IMR-90 (cell line): ENCODE measurements around the gene HOATZ. TPM values are rescaled to one million over a fixed set of nuclear protein-coding genes. Genes with fewer than 3 reads are reported as not detected.

Experiments used
- ATAC-seq: fragments of 200-7000 bp; cut with Tn5 transposase; 2 replicates; pipeline ENCODE4 v1.9.1; 2020; ENCODE audit warnings: low read depth, mild to moderate bottlenecking, moderate library complexity
- BruUV-seq: library from RNA; stranded (reverse); fragments of 400-500 nt; replicated peaks from 2 replicates; lab custom pipeline; 2021; lab: Mats Ljungman, UMichigan
- CTCF ChIA-PET: fragments of 300-600 bp; formaldehyde crosslinking; extraction: SDS; loops from one replicate; lab custom pipeline; 2021; ENCODE audit warnings: antibody characterized with exemption; lab: Yijun Ruan, JAX
- POLR2A ChIA-PET: fragments of 300-600 bp; sonication (Branson Sonifier 250); formaldehyde crosslinking; loops from one replicate; lab custom pipeline; 2022; ENCODE audit warnings: antibody characterized with exemption; ENCODE audit not compliant: unreplicated experiment; lab: Charles Lee
- DNase-seq: peaks from one replicate; pipeline ENCODE4 v3.0.0; 2013
- H2AFZ ChIP-seq: replicated peaks from 2 replicates; pipeline ENCODE3; 2013; ENCODE audit warnings: low read length, mild to moderate bottlenecking; ENCODE audit not compliant: poor library complexity
- H2AK5ac ChIP-seq: 2 replicates; pipeline ENCODE4 v1.6.1; 2013; ENCODE audit warnings: low read depth, low read length, inconsistent platforms
- H2AK9ac ChIP-seq: replicated peaks from 2 replicates; pipeline ENCODE3; 2013; ENCODE audit warnings: mild to moderate bottlenecking, low read depth, low read length, moderate library complexity; ENCODE audit not compliant: poor library complexity
- H2BK120ac ChIP-seq: 2 replicates; pipeline ENCODE4 v1.6.1; 2013; ENCODE audit warnings: low read depth, low read length, inconsistent platforms
- H2BK15ac ChIP-seq: 3 replicates; pipeline ENCODE4 v1.6.1; 2013; ENCODE audit warnings: low read depth, low read length, inconsistent platforms
- H2BK20ac ChIP-seq: 2 replicates; pipeline ENCODE4 v1.6.1; 2013; ENCODE audit warnings: low read depth, mild to moderate bottlenecking, inconsistent platforms, low read length, moderate library complexity
- H2BK5ac ChIP-seq: 2 replicates; pipeline ENCODE4 v1.6.1; 2013; ENCODE audit warnings: mild to moderate bottlenecking, low read depth, low read length, inconsistent platforms; ENCODE audit not compliant: poor library complexity, severe bottlenecking
- H3K14ac ChIP-seq: replicated peaks from 2 replicates; pipeline ENCODE4 v1.6.1; 2013; ENCODE audit warnings: low read depth, low read length, inconsistent platforms
- H3K18ac ChIP-seq: 2 replicates; pipeline ENCODE4 v1.6.1; 2013; ENCODE audit warnings: low read depth, low read length, control low read depth
- H3K23ac ChIP-seq: 2 replicates; pipeline ENCODE4 v1.6.1; 2013; ENCODE audit warnings: low read depth, low read length, inconsistent platforms
- H3K27ac ChIP-seq: 2 replicates; pipeline ENCODE4 v1.5.1; 2013; ENCODE audit warnings: mild to moderate bottlenecking, control low read depth, low read length; ENCODE audit not compliant: insufficient read depth
- H3K27me3 ChIP-seq: 2 replicates; pipeline ENCODE4 v1.6.1; 2013; ENCODE audit warnings: low read length; ENCODE audit not compliant: control insufficient read depth, insufficient read depth
- H3K36me3 ChIP-seq: 2 replicates; pipeline ENCODE4 v1.6.1; 2013; ENCODE audit warnings: low read length, mixed read lengths; ENCODE audit not compliant: control insufficient read depth, insufficient read depth
- H3K4ac ChIP-seq: 2 replicates; pipeline ENCODE4 v1.6.1; 2013; ENCODE audit warnings: low read depth, low read length, inconsistent platforms
- H3K4me1 ChIP-seq: 2 replicates; pipeline ENCODE4 v1.6.1; 2013; ENCODE audit warnings: low read length, mixed read lengths; ENCODE audit not compliant: control insufficient read depth, insufficient read depth
- H3K4me2 ChIP-seq: 2 replicates; pipeline ENCODE4 v1.6.1; 2013; ENCODE audit warnings: low read depth, mild to moderate bottlenecking, control low read depth, low read length, moderate library complexity
- H3K4me3 ChIP-seq: 2 replicates; pipeline ENCODE4 v1.5.1; 2013; ENCODE audit warnings: low read depth, mild to moderate bottlenecking, control low read depth, low read length, moderate library complexity; ENCODE audit not compliant: insufficient read depth
- H3K56ac ChIP-seq: 2 replicates; pipeline ENCODE4 v1.6.1; 2013; ENCODE audit warnings: low read length, inconsistent platforms; ENCODE audit not compliant: insufficient read depth; ENCODE audit errors: extremely low read depth
- H3K79me1 ChIP-seq, 2 experiments: 2 replicates each; pipeline ENCODE4 v1.6.1; 2013; ENCODE audit warnings: low read length in 2 of 2, inconsistent platforms in 1 of 2, low read depth in 1 of 2
- H3K9ac ChIP-seq: 2 replicates; pipeline ENCODE4 v1.6.1; 2013; ENCODE audit warnings: low read depth, low read length, control low read depth
- H3K9me1 ChIP-seq: 2 replicates; pipeline ENCODE4 v1.6.1; 2013; ENCODE audit warnings: low read length, inconsistent platforms; ENCODE audit not compliant: insufficient read depth
- H3K9me3 ChIP-seq: 2 replicates; pipeline ENCODE4 v1.6.1; 2013; ENCODE audit warnings: low read length; ENCODE audit not compliant: control insufficient read depth, insufficient read depth
- H4K20me1 ChIP-seq: 2 replicates; pipeline ENCODE4 v1.6.1; 2013; ENCODE audit warnings: low read length, inconsistent platforms; ENCODE audit not compliant: insufficient read depth
- H4K5ac ChIP-seq: 2 replicates; pipeline ENCODE4 v1.6.1; 2013; ENCODE audit warnings: mild to moderate bottlenecking, low read depth, low read length, control low read depth
- H4K8ac ChIP-seq, 2 experiments: 2 replicates each; pipeline ENCODE4 v1.6.1; 2013; ENCODE audit warnings: low read depth in 2 of 2, low read length in 2 of 2, control low read depth in 1 of 2, inconsistent platforms in 1 of 2
- H4K91ac ChIP-seq: 2 replicates; pipeline ENCODE4 v1.6.1; 2013; ENCODE audit warnings: low read depth, low read length, inconsistent platforms; ENCODE audit not compliant: insufficient read depth
- BHLHE40 ChIP-seq: fragments of 150-350 bp; IDR thresholded peaks from 2 replicates; pipeline ENCODE4 v1.6.1; 2016; ENCODE audit warnings: mild to moderate bottlenecking, low read depth, low read length
- CEBPB ChIP-seq: IDR thresholded peaks from 2 replicates; pipeline ENCODE4 v1.6.1; 2012; ENCODE audit warnings: low read depth, low read length, improper control_type of control experiment
- POLR2A ChIP-seq: IDR thresholded peaks from 2 replicates; pipeline ENCODE4 v1.6.1; 2012; ENCODE audit warnings: mild to moderate bottlenecking, low read depth, low read length
- RAD21 ChIP-seq: IDR thresholded peaks from 2 replicates; pipeline ENCODE4 v1.6.1; 2012; ENCODE audit warnings: low read length, improper control_type of control experiment
- RFX5 ChIP-seq: IDR thresholded peaks from 2 replicates; pipeline ENCODE4 v1.8.0; 2012; ENCODE audit warnings: low read depth, mild to moderate bottlenecking, low read length, moderate library complexity
- SMC3 ChIP-seq: fragments of 150-350 bp; IDR thresholded peaks from 2 replicates; pipeline ENCODE4 v1.6.1; 2016; ENCODE audit warnings: low read depth, mild to moderate bottlenecking, antibody characterized with exemption, low read length, moderate library complexity
- USF2 ChIP-seq: fragments of 150-350 bp; IDR thresholded peaks from 2 replicates; pipeline ENCODE4 v1.6.1; 2017; ENCODE audit warnings: mild to moderate bottlenecking, antibody characterized with exemption, low read length, low read depth
- WGBS, 2 experiments: methylation state at CpG; one replicate each; pipeline versions ENCODE4 v1.1.5 to v1.1.7; 2013; ENCODE audit warnings: missing lambda C conversion rate in 2 of 2; ENCODE audit not compliant: insufficient read length in 1 of 2; ENCODE audit errors: extremely low coverage in 2 of 2; 5-methylcytosine and 5-hydroxymethylcytosine counted together
- dilution Hi-C: fragments of 300-500 bp; cut with HindIII; formaldehyde crosslinking; loops from one replicate; pipeline ENCODE4 v1.14.3; 2018; ENCODE audit warnings: low sequenced_read_pairs; ENCODE audit not compliant: unreplicated experiment
- in situ Hi-C: fragments of 300-500 bp; cut with MboI; formaldehyde crosslinking; loops from 3 replicates; pipeline ENCODE4 v1.14.3; 2019; ENCODE audit warnings: low sequenced_read_pairs, inconsistent platforms, mixed read lengths
- intact Hi-C: fragments of 100-400 bp; cut with micrococcal nuclease; formaldehyde crosslinking; loops from 2 replicates; pipeline ENCODE4 v1.10.0; 2022
- polyA plus RNA-seq, 3 experiments: library from polyadenylated mRNA; depleted of rRNA; stranded (reverse); fragments of >200 nt; gene quantifications; 2 replicates each; pipeline ENCODE4 v1.2.3, GENCODE V29; 2012; ENCODE audit warnings: low replicate concordance in 1 of 3
- total RNA-seq: library from RNA; depleted of rRNA; stranded (reverse); fragments of >200 nt; gene quantifications from 2 replicates; pipeline ENCODE4 v1.2.3, GENCODE V29; 2012

The HOATZ gene
- total and polyA plus RNA-seq, 2 of the 4 experiments (the other 2 are of a cell fraction): not detected

GRCh38 chr11:111514216-111515031, at the start of gene HOATZ (continued):
- peak; percentile 21; the same call in 1 of the 2 replicates for TF ChIP-seq RFX5
- TF ChIP-seq RAD21: no peak
- no peak for TF ChIP-seq SMC3

- peak overlapping the region; percentile 53; the same call in 1 of the 2 replicates for H4K91ac ChIP-seq
- peak overlapping the region; percentile 83 for H2BK20ac ChIP-seq
- H4K20me1 ChIP-seq: no peaks in the 10 kb centered on the region
- H3K36me3 ChIP-seq: no peaks in the 10 kb centered on the region
- peak overlapping the region; percentile 66 for H2AFZ ChIP-seq
- H3K9me3 ChIP-seq: no peaks in the 10 kb centered on the region
- peak overlapping the region; percentile 26; the same call in 1 of the 2 replicates for H3K4me2 ChIP-seq
- no peak overlapping the region for H3K56ac ChIP-seq
- H3K27me3 ChIP-seq: no peaks in the 10 kb centered on the region
- no peaks in the 10 kb centered on the region for H3K79me1 ChIP-seq
- in situ Hi-C loops: no loop called here
- H4K5ac ChIP-seq: no peak overlapping the region; the same call in 1 of the 2 replicates
- ChIA-PET CTCF (no interaction called here), POLR2A (no interaction called here)
- no peak overlapping the region for H3K27ac ChIP-seq
- H2BK15ac ChIP-seq: peak overlapping the region; percentile 94; the same call in 2 of the 3 replicates
- no peak overlapping the region for H3K4me3 ChIP-seq
- H2AK5ac ChIP-seq: peak overlapping the region; percentile 67; the same call in 1 of the 2 replicates
- DNase-seq: peak; percentile 84
- H3K9ac ChIP-seq: no peak overlapping the region
- peaks cover 9% of the 10 kb centered on the region for H3K4me1 ChIP-seq
- peak; percentile 61 for ATAC-seq
- peak overlapping the region in 1 of 2 experiments; percentile 46; a peak in 1 of 4 replicates for H4K8ac ChIP-seq
- H3K4ac ChIP-seq: peak overlapping the region; percentile 57; the same call in 1 of the 2 replicates
- intact Hi-C loops: no loop called here
- peak overlapping the region; percentile 64 for H3K23ac ChIP-seq
- 33% methylated on average over 1 of the region's 1 CpG; no CpG with 5 or more reads in 1 of the 2 experiments for WGBS, 2 experiments
- H3K14ac ChIP-seq: peak overlapping the region; percentile 71
- dilution Hi-C loops: no loop called here
- H2BK120ac ChIP-seq: peak overlapping the region; percentile 38; the same call in 1 of the 2 replicates
- peak overlapping the region; percentile 11 for H2BK5ac ChIP-seq
- peak; percentile 94 for TF ChIP-seq BHLHE40
- TF ChIP-seq POLR2A: no peak
- TF ChIP-seq USF2: peak; percentile 61; the same call in 1 of the 2 replicates
- TF ChIP-seq CEBPB: no peak
- TF ChIP-seq RAD21: no peak
- peak overlapping the region; percentile 74 for H2AK9ac ChIP-seq
- H3K18ac ChIP-seq: peak overlapping the region; percentile 64; the same call in 1 of the 2 replicates
- BruUV-seq: no TSS peak
- H3K9me1 ChIP-seq: peaks cover 3% of the 10 kb centered on the region; the same call in 1 of the 2 replicates
Observed at GRCh38 chr11:111465400-111465799, 49.2 kb upstream of the HOATZ start.
